ENCODE results near the gene PARD3B.

Gene PARD3B

GRCh38 chr2:204881655-204882054, 336.4 kb downstream of the PARD3B start:
- no peak overlapping the region for H3K9ac ChIP-seq (ENCODE audit: insufficient read length, low read depth)
- no peak overlapping the region for H3K4me3 ChIP-seq (ENCODE audit: insufficient read length, low read depth)

GRCh38 chr2:204885747-204886146, 340.5 kb downstream of the PARD3B start:
- Histone ChIP-seq H3K4me1 (ENCODE audit: insufficient read depth, insufficient read length) (no peaks in the 10 kb centered on the region), H3K4me3 (ENCODE audit: insufficient read length, low read depth) (no peak overlapping the region), H3K36me3 (ENCODE audit: insufficient read depth, insufficient read length, low read length) (no peaks in the 10 kb centered on the region), H3K9me3 (ENCODE audit: insufficient read depth, low read length) (0 out of 2 replicates have a peak, but pooled peaks cover 3% of the 10 kb centered on the region), H3K9ac (ENCODE audit: insufficient read length, low read depth) (no peak overlapping the region), H3K27me3 (ENCODE audit: insufficient read depth, insufficient read length) (no peaks in the 10 kb centered on the region)
- TF ChIP-seq SUZ12 (IDR thresholded peaks at IDR 0.05; ENCODE audit: extremely low read depth, insufficient read depth, insufficient read length) (no peak), YY1 (IDR thresholded peaks at IDR 0.05; ENCODE audit: insufficient read depth, insufficient read length) (no peak), ZNF274 (IDR thresholded peaks at IDR 0.05; ENCODE audit: low read depth, low read length) (no peak)
- DNase-seq (ENCODE audit: low read depth, low spot score) = peak; percentile 25

More at GRCh38 chr2:204881655-204882054, 336.4 kb downstream of the PARD3B start:
- no peaks in the 10 kb centered on the region for H3K36me3 ChIP-seq (ENCODE audit: insufficient read depth, insufficient read length, low read length)
- no peaks in the 10 kb centered on the region for H3K4me1 ChIP-seq (ENCODE audit: insufficient read depth, insufficient read length)
- DNase-seq (ENCODE audit: low read depth, low spot score) = peak; percentile 3
- no peaks in the 10 kb centered on the region for H3K9me3 ChIP-seq (ENCODE audit: insufficient read depth, low read length)
- TF ChIP-seq YY1 (IDR thresholded peaks at IDR 0.05; ENCODE audit: insufficient read depth, insufficient read length) = no peak
- no peak for TF ChIP-seq ZNF274 (IDR thresholded peaks at IDR 0.05; ENCODE audit: low read depth, low read length)
- no peak for TF ChIP-seq SUZ12 (IDR thresholded peaks at IDR 0.05; ENCODE audit: extremely low read depth, insufficient read depth, insufficient read length)
- H3K27me3 ChIP-seq (ENCODE audit: insufficient read depth, insufficient read length) = no peaks in the 10 kb centered on the region

DNA sequence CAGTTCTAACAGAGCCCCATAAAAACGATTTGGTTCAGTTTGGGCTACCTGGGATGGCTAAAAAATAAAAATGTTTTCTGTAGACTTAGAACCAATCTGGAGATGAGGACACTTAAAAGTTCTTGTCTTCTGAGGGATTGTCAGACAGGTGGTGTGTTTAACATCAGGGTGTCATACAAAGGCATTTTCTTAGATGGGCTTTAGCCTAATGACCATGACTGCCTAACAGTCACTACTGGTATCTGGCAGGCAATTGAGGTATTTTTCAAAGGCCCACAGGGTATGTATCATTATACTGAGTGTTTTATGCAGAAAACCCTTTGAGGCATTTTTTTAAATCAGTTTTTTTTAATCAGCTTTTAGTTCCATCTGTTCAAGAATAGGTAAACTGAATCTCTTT, 341.4 kb downstream of the PARD3B start:
- Histone ChIP-seq H3K4me1 (ENCODE audit: insufficient read depth, insufficient read length) (no peaks in the 10 kb centered on the region), H3K27me3 (ENCODE audit: insufficient read depth, insufficient read length) (no peaks in the 10 kb centered on the region), H3K36me3 (ENCODE audit: insufficient read depth, insufficient read length, low read length) (no peaks in the 10 kb centered on the region), H3K9ac (ENCODE audit: insufficient read length, low read depth) (no peak overlapping the region), H3K4me3 (ENCODE audit: insufficient read length, low read depth) (no peak overlapping the region), H3K9me3 (ENCODE audit: insufficient read depth, low read length) (0 out of 2 replicates have a peak, but pooled peaks cover 3% of the 10 kb centered on the region)
- no peak for TF ChIP-seq ZNF274 (IDR thresholded peaks at IDR 0.05; ENCODE audit: low read depth, low read length)
- TF ChIP-seq YY1 (IDR thresholded peaks at IDR 0.05; ENCODE audit: insufficient read depth, insufficient read length) = no peak
- TF ChIP-seq SUZ12 (IDR thresholded peaks at IDR 0.05; ENCODE audit: extremely low read depth, insufficient read depth, insufficient read length) = no peak
- no peak for DNase-seq (ENCODE audit: low read depth, low spot score)

- DNase-seq (ENCODE audit: low read depth, low spot score) = no peak
- H3K9me3 ChIP-seq (ENCODE audit: insufficient read depth, low read length) = 0 out of 2 replicates have a peak, but pooled peaks cover 3% of the 10 kb centered on the region
- no peaks in the 10 kb centered on the region for H3K4me1 ChIP-seq (ENCODE audit: insufficient read depth, insufficient read length)
- H3K4me3 ChIP-seq (ENCODE audit: insufficient read length, low read depth) = no peak overlapping the region
- no peak overlapping the region for H3K9ac ChIP-seq (ENCODE audit: insufficient read length, low read depth)
- H3K36me3 ChIP-seq (ENCODE audit: insufficient read depth, insufficient read length, low read length) = no peaks in the 10 kb centered on the region
- H3K27me3 ChIP-seq (ENCODE audit: insufficient read depth, insufficient read length) = no peaks in the 10 kb centered on the region
- TF ChIP-seq SUZ12 (IDR thresholded peaks at IDR 0.05; ENCODE audit: extremely low read depth, insufficient read depth, insufficient read length) (no peak), ZNF274 (IDR thresholded peaks at IDR 0.05; ENCODE audit: low read depth, low read length) (no peak), YY1 (IDR thresholded peaks at IDR 0.05; ENCODE audit: insufficient read depth, insufficient read length) (no peak)
Measured at GRCh38 chr2:204888222-204888621, 342.9 kb downstream of the PARD3B start.

DNA sequence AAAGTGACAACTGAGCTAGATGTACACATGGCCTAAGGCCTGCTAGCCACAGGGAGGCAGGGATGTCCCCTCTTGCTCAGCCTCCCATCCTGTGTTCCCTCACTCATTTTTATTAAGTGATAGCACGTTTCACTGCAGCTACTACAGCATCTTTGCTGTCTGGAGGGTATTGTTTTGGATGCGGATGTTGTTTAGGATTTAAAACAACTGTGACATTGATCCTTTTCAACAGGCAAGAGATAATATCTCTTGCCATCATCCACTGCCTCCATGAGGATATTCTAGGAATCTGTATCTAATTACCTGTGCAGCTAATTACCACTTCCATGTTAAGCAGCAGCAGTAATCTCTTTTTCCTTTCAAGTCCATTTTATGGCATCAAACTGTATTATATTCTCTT, 345.4 kb downstream of the PARD3B start:
- TF ChIP-seq YY1 (IDR thresholded peaks at IDR 0.05; ENCODE audit: insufficient read depth, insufficient read length) = no peak
- TF ChIP-seq SUZ12 (IDR thresholded peaks at IDR 0.05; ENCODE audit: extremely low read depth, insufficient read depth, insufficient read length) = no peak
- H3K9ac ChIP-seq (ENCODE audit: insufficient read length, low read depth) = no peak overlapping the region
- H3K9me3 ChIP-seq (ENCODE audit: insufficient read depth, low read length) = 0 out of 2 replicates have a peak, but pooled peaks cover 3% of the 10 kb centered on the region
- no peak overlapping the region for H3K4me3 ChIP-seq (ENCODE audit: insufficient read length, low read depth)
- H3K36me3 ChIP-seq (ENCODE audit: insufficient read depth, insufficient read length, low read length) = no peaks in the 10 kb centered on the region
- H3K4me1 ChIP-seq (ENCODE audit: insufficient read depth, insufficient read length) = no peaks in the 10 kb centered on the region
- no peak for DNase-seq (ENCODE audit: low read depth, low spot score)
- H3K27me3 ChIP-seq (ENCODE audit: insufficient read depth, insufficient read length) = no peaks in the 10 kb centered on the region

GRCh38 chr2:204891739-204892138, 346.5 kb downstream of the PARD3B start:
- no peak overlapping the region for H3K9ac ChIP-seq (ENCODE audit: insufficient read length, low read depth)
- H3K36me3 ChIP-seq (ENCODE audit: insufficient read depth, insufficient read length, low read length) = no peaks in the 10 kb centered on the region
- H3K4me3 ChIP-seq (ENCODE audit: insufficient read length, low read depth) = no peak overlapping the region
- H3K4me1 ChIP-seq (ENCODE audit: insufficient read depth, insufficient read length) = no peaks in the 10 kb centered on the region
- TF ChIP-seq YY1 (IDR thresholded peaks at IDR 0.05; ENCODE audit: insufficient read depth, insufficient read length) (no peak), ZNF274 (IDR thresholded peaks at IDR 0.05; ENCODE audit: low read depth, low read length) (no peak), SUZ12 (IDR thresholded peaks at IDR 0.05; ENCODE audit: extremely low read depth, insufficient read depth, insufficient read length) (no peak)
- no peaks in the 10 kb centered on the region for H3K27me3 ChIP-seq (ENCODE audit: insufficient read depth, insufficient read length)
- no peak for DNase-seq (ENCODE audit: low read depth, low spot score)
- 0 out of 2 replicates have a peak, but pooled peaks cover 3% of the 10 kb centered on the region for H3K9me3 ChIP-seq (ENCODE audit: insufficient read depth, low read length)

- Histone ChIP-seq H3K4me1 (ENCODE audit: insufficient read depth, insufficient read length) (no peaks in the 10 kb centered on the region), H3K4me3 (ENCODE audit: insufficient read length, low read depth) (no peak overlapping the region), H3K9me3 (ENCODE audit: insufficient read depth, low read length) (0 out of 2 replicates have a peak, but pooled peaks cover 3% of the 10 kb centered on the region), H3K9ac (ENCODE audit: insufficient read length, low read depth) (no peak overlapping the region), H3K36me3 (ENCODE audit: insufficient read depth, insufficient read length, low read length) (no peaks in the 10 kb centered on the region), H3K27me3 (ENCODE audit: insufficient read depth, insufficient read length) (no peaks in the 10 kb centered on the region)
- no peak for DNase-seq (ENCODE audit: low read depth, low spot score)
- no peak for TF ChIP-seq SUZ12 (IDR thresholded peaks at IDR 0.05; ENCODE audit: extremely low read depth, insufficient read depth, insufficient read length)
- TF ChIP-seq ZNF274 (IDR thresholded peaks at IDR 0.05; ENCODE audit: low read depth, low read length) = no peak
- TF ChIP-seq YY1 (IDR thresholded peaks at IDR 0.05; ENCODE audit: insufficient read depth, insufficient read length) = no peak
Measured at GRCh38 chr2:204892506-204893255, 347.4 kb downstream of the PARD3B start.

Measured in NT2/D1 (cell line).